ENCODE measurements around the gene CAPSL. TPM values are rescaled to one million over a fixed set of nuclear protein-coding genes. Genes with fewer than 3 reads are reported as not detected.

The CAPSL gene
- total and polyA plus RNA-seq, 9 of the 15 experiments (the other 6 are each of a cell fraction or from before 2014, with no cell fraction given): not detected

GRCh38 chr5:35890021-35891020, 48.1 kb downstream of the CAPSL start:
- FAIRE-seq (no peak), DNase-seq (ENCODE audit: extremely low read depth in 1 of 4, low spot score in 3 of 4) (no peak), ATAC-seq (no peak)
- Histone ChIP-seq H3K4me1 (replicated peaks in 1 of 2; ENCODE audit: control insufficient read depth in 2 of 2, insufficient read depth in 2 of 2, low read length in 2 of 2) (no peaks in the 10 kb centered on the region), H3K4me3 (no peak overlapping the region), H2AFZ (ENCODE audit: low read depth, low read length) (no peak overlapping the region), H4K20me1 (replicated peaks; ENCODE audit: control insufficient read depth, insufficient read depth, low read length) (no peaks in the 10 kb centered on the region), H3K9me1 (ENCODE audit: control insufficient read depth, insufficient read depth, low read length) (no peaks in the 10 kb centered on the region), H3K27ac (ENCODE audit: extremely low read depth, low read depth, low read length) (no peak overlapping the region), H3K9ac (ENCODE audit: insufficient read depth in 1 of 2, low read depth in 2 of 2, low read length in 2 of 2) (no peak overlapping the region), H3K36me3 (ENCODE audit: control insufficient read depth, insufficient read depth, low read length) (no peaks in the 10 kb centered on the region), H3K27me3 (ENCODE audit: control insufficient read depth in 2 of 2, insufficient read depth in 2 of 2, low read length in 2 of 2) (no peaks in the 10 kb centered on the region), H3K9me3 (replicated peaks; ENCODE audit: control insufficient read depth, insufficient read depth, low read depth, low read length) (no peaks in the 10 kb centered on the region), H3K4me2 (ENCODE audit: insufficient read depth, low read length) (no peak overlapping the region), H3K79me2 (ENCODE audit: control insufficient read depth, insufficient read depth, low read length) (no peaks in the 10 kb centered on the region)
- intact Hi-C loops (cut with micrococcal nuclease): no loop called here
- TF ChIP-seq, protein P1, sequence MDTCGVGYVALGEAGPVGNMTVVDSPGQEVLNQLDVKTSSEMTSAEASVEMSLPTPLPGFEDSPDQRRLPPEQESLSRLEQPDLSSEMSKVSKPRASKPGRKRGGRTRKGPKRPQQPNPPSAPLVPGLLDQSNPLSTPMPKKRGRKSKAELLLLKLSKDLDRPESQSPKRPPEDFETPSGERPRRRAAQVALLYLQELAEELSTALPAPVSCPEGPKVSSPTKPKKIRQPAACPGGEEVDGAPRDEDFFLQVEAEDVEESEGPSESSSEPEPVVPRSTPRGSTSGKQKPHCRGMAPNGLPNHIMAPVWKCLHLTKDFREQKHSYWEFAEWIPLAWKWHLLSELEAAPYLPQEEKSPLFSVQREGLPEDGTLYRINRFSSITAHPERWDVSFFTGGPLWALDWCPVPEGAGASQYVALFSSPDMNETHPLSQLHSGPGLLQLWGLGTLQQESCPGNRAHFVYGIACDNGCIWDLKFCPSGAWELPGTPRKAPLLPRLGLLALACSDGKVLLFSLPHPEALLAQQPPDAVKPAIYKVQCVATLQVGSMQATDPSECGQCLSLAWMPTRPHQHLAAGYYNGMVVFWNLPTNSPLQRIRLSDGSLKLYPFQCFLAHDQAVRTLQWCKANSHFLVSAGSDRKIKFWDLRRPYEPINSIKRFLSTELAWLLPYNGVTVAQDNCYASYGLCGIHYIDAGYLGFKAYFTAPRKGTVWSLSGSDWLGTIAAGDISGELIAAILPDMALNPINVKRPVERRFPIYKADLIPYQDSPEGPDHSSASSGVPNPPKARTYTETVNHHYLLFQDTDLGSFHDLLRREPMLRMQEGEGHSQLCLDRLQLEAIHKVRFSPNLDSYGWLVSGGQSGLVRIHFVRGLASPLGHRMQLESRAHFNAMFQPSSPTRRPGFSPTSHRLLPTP (IDR thresholded peaks at IDR 0.05; ENCODE audit: borderline replicate concordance, extremely low read depth, insufficient read length): no peak
- TF ChIP-seq GMEB1 (CRISPR knock-in tag; IDR thresholded peaks at IDR 0.05) (no peak), ZNF253 (CRISPR knock-in tag; conservative IDR thresholded peaks at IDR 0.05) (no peak), XRCC4 (IDR thresholded peaks at IDR 0.05; ENCODE audit: extremely low read depth, insufficient read depth, insufficient read length) (no peak), ZNF696 (CRISPR knock-in tag; conservative IDR thresholded peaks at IDR 0.05) (no peak), ZEB2 (IDR thresholded peaks at IDR 0.05) (no peak), CBX2 (IDR thresholded peaks at IDR 0.05; ENCODE audit: insufficient read depth, low read length, poor library complexity, severe bottlenecking) (no peak), RBM39 (optimal IDR thresholded peaks at IDR 0.05; ENCODE audit: low read depth, low read length) (no peak), NFIC (IDR thresholded peaks at IDR 0.05) (no peak), STAT5A (IDR thresholded peaks at IDR 0.05; ENCODE audit: borderline replicate concordance, low read length) (no peak), SRSF7 (optimal IDR thresholded peaks at IDR 0.05; ENCODE audit: low read depth, low read length) (no peak), RBFOX2 (IDR thresholded peaks at IDR 0.05; ENCODE audit: low read depth, low read length) (no peak), EZH2 (IDR thresholded peaks at IDR 0.05; ENCODE audit: borderline replicate concordance, low read depth, low read length) (no peak), ESRRB (CRISPR knock-in tag; IDR thresholded peaks at IDR 0.05; ENCODE audit: borderline replicate concordance) (no peak), ZNF347 (CRISPR knock-in tag; IDR thresholded peaks at IDR 0.05; ENCODE audit: low read depth) (no peak), GTF2A2 (tag; IDR thresholded peaks at IDR 0.05) (no peak), KAT7 (CRISPR knock-in tag; IDR thresholded peaks at IDR 0.05; ENCODE audit: borderline replicate concordance) (no peak), DDX20 (tag; IDR thresholded peaks at IDR 0.05; ENCODE audit: low read depth) (no peak)
- 0% methylated on average over 5 of the region's 5 CpGs for WGBS (ENCODE audit: insufficient coverage, low coverage, missing lambda C conversion rate)
- in situ Hi-C loops (cut with MboI): no loop called here
- no TSS peak for BruUV-seq (replicated peaks)
- CTCF ChIA-PET (ENCODE audit: low intra/inter-chr PET ratio): no interaction called here
- POLR2A ChIA-PET: no interaction called here
